NCI-H226 (cell line): ENCODE results near the gene SORCS2.
A peak's percentile ranks its signal among the peaks of the same experiment; 100 is the strongest.
"Not testable (repeated sequence)": the region's sequence is repeated elsewhere in the genome, so short reads cannot be mapped to it uniquely, and the experiment has no call there.

Experiments
- DNase-seq: peaks from one replicate; pipeline ENCODE4 v3.0.0-alpha.2; 2015

Gene SORCS2

DNA sequence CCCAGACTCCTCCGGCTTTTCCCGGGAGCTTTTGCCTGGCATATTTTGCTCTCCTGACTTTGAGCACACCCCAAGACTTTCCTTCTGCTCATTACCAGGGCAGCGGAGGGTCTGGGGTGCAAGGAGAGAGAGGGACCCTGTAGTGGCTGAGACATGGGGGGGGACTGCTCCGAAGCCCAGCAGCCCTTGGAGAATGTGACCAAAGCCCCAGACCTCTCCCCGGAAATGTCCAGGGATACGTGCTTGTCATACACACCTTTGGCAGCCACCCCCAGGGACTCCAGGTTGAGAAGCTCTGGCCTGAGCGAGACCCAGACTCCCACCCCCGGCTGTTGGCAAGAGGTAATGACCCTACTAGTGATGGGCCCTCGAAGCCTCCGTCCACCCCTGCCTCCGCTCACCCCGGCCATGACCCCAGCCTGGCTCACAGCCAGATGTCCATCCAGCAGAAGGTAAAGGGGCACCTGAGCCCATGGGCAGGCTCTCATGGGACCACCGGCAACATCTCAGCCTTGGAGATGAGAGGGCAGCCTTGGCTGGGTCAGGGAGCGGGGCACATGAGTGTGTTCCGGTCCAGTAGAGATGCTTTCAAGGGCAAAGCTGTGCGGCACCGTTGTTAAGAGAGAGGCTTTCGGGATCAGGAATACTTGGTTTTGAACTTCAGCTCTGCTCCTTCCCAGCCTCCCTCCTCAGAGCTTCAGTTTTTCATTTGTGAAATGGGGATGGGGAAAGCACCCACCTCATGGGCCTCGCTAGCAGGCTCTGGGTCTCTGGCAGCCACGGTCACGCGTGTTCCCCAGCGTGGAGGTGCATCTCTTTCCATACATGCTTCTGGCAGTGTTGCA is 240.4 kb downstream of the SORCS2 start:
- no peak for DNase-seq

GRCh38 chr4:7433376-7434140 is 241.2 kb downstream of the SORCS2 start:
- no peak for DNase-seq

GRCh38 chr4:7434141-7434765 is 241.9 kb downstream of the SORCS2 start:
- no peak for DNase-seq

GRCh38 chr4:7434766-7435150 is 242.4 kb downstream of the SORCS2 start, which contains the start of gene PSAPL1:
Gene PSAPL1, minus strand, starts transcription at chr4:7434930. Its CDS starts 51 bp downstream, at chr4:7434879.
- peak; percentile 84 for DNase-seq

DNA sequence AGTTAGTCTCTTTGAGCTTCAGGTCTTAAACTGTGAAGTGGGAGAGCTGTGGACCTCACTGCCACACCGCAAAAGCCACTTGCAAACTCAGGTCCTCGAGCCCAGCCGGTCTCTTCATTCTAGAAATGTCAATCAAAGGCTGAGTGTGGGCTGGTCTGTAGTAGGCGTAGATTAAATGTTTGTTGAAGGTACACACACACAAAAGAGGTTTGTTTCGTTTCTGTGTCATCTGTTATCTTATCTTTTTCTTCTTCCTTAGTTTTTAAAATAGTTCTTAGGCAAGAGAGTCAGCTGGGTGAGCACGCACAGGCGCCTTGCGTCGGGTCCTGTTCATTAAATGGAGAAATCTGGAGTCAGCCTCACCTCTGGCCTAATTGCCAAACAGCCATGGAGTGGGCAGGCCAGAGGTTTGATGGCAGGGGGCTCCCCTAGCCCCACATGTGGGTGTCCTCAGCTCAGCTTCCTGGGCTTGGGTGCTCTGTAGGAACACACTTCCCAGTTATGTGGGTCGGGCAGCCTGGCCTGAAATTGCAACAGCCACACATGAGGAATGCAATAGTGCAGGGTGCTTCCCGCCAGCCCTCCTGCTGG is 243.2 kb downstream of the SORCS2 start:
- peak; percentile 81 for DNase-seq

GRCh38 chr4:7436256-7436655 is 243.9 kb downstream of the SORCS2 start:
- no peak for DNase-seq

GRCh38 chr4:7439699-7440098 is 247.4 kb downstream of the SORCS2 start:
- DNase-seq, result no peak

- no peak for DNase-seq
These were observed 248.9 kb downstream of the SORCS2 start for GRCh38 chr4:7441201-7441600.

GRCh38 chr4:7442574-7443162 is 250.3 kb downstream of the SORCS2 start:
- no peak for DNase-seq

GRCh38 chr4:7444314-7444713 is 252.0 kb downstream of the SORCS2 start:
- DNase-seq, result no peak

- DNase-seq, result no peak
These were observed 252.4 kb downstream of the SORCS2 start for GRCh38 chr4:7444731-7445130.

- no peak for DNase-seq
These were observed 254.9 kb downstream of the SORCS2 start for GRCh38 chr4:7447236-7447635.

DNA sequence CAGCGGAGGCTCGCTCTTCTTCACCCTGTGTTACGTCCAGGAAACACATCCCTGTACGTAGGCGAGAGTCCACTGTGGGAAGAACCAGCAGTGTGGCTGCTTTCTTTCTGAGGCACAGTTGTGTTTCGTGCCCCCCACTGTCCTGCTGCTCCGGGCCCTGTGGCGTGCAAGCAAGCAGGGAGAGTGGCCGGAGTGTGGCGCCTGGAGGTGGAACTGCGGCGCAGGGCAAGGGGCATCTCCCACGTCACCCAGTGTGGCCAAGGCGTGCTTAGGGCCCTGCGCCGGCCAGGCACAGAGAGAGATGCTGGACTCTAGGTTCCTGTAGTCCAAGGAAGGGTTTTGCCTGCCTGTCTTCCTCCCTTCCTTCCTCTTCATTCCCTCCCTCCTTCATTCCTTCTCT is 255.7 kb downstream of the SORCS2 start:
- no peak for DNase-seq

DNA sequence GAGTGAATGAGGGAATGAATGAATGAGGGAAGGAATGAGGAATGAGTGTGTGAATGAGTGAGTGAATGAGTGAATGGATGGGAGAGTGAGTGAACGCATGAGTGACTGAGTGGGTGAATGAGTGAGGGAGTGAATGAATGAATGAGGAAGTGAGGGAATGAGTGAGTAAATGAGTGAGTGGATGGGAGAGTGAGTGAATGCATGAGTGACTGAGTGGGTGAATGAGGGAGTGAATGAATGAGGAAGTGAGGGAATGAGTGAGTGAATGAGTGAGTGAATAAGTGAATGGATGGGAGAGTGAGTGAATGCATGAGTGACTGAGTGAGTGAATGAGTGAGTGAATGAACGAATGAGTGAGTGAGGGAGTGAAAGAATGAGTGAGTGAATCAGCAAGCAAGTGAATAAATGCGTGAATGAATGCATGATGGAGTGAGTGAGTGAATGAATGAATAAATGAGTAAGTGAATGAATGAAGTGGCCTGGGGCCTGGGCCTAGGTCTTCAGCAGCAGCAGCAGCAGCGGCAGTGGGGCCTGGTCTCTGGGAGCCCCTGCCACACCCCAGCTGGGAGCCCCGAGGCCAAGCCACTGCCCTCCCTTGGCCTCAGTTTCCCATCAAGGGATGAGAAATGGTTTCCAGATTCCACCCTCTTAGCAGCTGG is 258.6 kb downstream of the SORCS2 start:
- DNase-seq, result no peak

- DNase-seq, result no peak
These were observed 259.1 kb downstream of the SORCS2 start for GRCh38 chr4:7451434-7451789.

GRCh38 chr4:7451800-7452199 is 259.5 kb downstream of the SORCS2 start:
- DNase-seq, result no peak

GRCh38 chr4:7452802-7453201 is 260.5 kb downstream of the SORCS2 start:
- not testable (repeated sequence) for DNase-seq

DNA sequence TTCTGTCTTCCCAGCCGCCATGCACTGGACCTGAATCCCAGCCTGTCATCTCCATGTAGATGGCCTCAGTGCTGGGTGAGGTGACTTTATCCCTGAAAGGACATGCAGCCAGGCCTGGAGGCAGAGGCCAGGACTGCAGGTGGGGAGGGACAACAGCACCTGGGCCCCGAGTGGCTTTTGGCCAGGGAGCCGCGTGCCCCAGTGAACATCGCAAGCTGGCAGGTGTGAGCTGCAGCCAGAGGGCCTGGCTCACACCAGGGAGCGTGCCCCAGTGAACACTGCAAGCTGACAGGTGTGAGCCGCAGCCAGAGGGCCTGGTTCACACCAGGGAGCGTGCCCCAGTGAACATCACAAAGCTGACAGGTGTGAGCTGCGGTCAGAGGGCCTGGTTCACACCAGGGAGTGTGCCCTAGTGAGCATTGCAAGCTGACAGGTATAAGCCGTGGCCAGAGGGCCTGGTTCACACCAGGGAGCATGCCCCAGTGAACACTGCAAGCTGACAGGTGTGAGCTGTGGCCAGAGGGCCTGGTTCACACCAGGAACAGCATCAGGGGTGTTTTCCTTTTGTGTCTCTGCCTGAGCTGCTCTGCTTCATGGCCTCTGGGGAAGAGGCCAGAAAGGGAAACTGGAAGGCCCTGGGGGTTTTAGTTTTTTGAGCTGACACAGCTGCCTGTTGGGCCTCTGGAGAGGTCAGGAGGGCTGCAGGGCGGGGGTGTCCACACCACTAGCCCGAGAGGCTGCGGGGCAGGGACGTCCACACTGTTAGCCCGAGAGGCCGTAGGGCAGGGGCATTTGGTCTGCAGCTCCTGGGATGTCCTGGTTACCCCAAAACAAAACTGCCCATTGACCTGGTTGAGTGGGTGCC is 265.1 kb downstream of the SORCS2 start:
- DNase-seq, result no peak

GRCh38 chr4:7458066-7458425 is 265.7 kb downstream of the SORCS2 start:
- DNase-seq, result no peak

DNA sequence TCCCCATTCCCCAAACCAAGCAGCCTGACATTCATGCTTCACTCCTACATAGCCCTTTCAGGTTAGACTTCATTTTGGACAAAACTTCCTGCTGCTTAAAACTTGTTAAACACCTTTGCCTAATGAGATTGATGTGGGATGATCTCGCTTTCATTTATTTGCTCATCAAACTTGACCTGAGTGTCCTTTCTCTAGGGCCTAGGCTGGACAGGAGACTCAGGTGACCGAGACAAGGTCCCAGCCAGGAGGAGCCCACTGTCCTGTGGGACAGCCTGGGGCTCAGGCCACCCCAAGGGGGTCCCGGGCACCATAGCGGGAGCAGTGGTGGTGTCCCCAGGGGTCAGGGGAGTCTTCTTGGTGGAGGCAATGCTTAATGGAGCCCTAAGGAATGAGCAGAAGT is 266.1 kb downstream of the SORCS2 start:
- no peak for DNase-seq

GRCh38 chr4:7459471-7459870 is 267.1 kb downstream of the SORCS2 start:
- no peak for DNase-seq
